ENCODE data around the gene UST.

UST gene

GRCh38 chr6:149071997-149072396 lies 325.2 kb downstream of the UST start:
- no peak for TF ChIP-seq CTCF (IDR thresholded peaks at IDR 0.05; ENCODE audit: extremely low read depth, insufficient read depth, missing control alignments)
- in situ Hi-C loops (cut with MboI; ENCODE audit: low pct_unique_long_range_greater_than_20kb, low sequenced_read_pairs, unreplicated experiment) = loop anchor here (10.0 kb wide), 1 partner anchor 353 kb away; no protein-coding TSS in a partner anchor
- no peak for DNase-seq (ENCODE audit: low spot score)

- DNase-seq (ENCODE audit: low spot score) = no peak
- no peak for TF ChIP-seq CTCF (IDR thresholded peaks at IDR 0.05; ENCODE audit: extremely low read depth, insufficient read depth, missing control alignments)
- in situ Hi-C loops (cut with MboI; ENCODE audit: low pct_unique_long_range_greater_than_20kb, low sequenced_read_pairs, unreplicated experiment) = loop anchor here (10.0 kb wide), 1 partner anchor 350 kb away; no protein-coding TSS in a partner anchor
Observed at GRCh38 chr6:149074832-149075258, 328.0 kb downstream of the UST start.

- TF ChIP-seq CTCF (IDR thresholded peaks at IDR 0.05; ENCODE audit: extremely low read depth, insufficient read depth, missing control alignments) = no peak
- in situ Hi-C loops (cut with MboI; ENCODE audit: low pct_unique_long_range_greater_than_20kb, low sequenced_read_pairs, unreplicated experiment) = loop anchor here (10.0 kb wide), 1 partner anchor 349 kb away; no protein-coding TSS in a partner anchor
- DNase-seq (ENCODE audit: low spot score) = no peak
Observed at GRCh38 chr6:149075616-149076354, 329.0 kb downstream of the UST start.

GRCh38 chr6:149076355-149076734 lies 329.5 kb downstream of the UST start:
- in situ Hi-C loops (cut with MboI; ENCODE audit: low pct_unique_long_range_greater_than_20kb, low sequenced_read_pairs, unreplicated experiment) = loop anchor here (10.0 kb wide), 1 partner anchor 348 kb away; no protein-coding TSS in a partner anchor

GRCh38 chr6:149077208-149077607 lies 330.4 kb downstream of the UST start:
- in situ Hi-C loops (cut with MboI; ENCODE audit: low pct_unique_long_range_greater_than_20kb, low sequenced_read_pairs, unreplicated experiment) = loop anchor here (10.0 kb wide), 1 partner anchor 348 kb away; no protein-coding TSS in a partner anchor
- DNase-seq (ENCODE audit: low spot score) = no peak
- TF ChIP-seq CTCF (IDR thresholded peaks at IDR 0.05; ENCODE audit: extremely low read depth, insufficient read depth, missing control alignments) = no peak

More at GRCh38 chr6:149076355-149076734, 329.5 kb downstream of the UST start:
- no peak for DNase-seq (ENCODE audit: low spot score)
- no peak for TF ChIP-seq CTCF (IDR thresholded peaks at IDR 0.05; ENCODE audit: extremely low read depth, insufficient read depth, missing control alignments)

- DNase-seq (ENCODE audit: low spot score) = no peak
- in situ Hi-C loops (cut with MboI; ENCODE audit: low pct_unique_long_range_greater_than_20kb, low sequenced_read_pairs, unreplicated experiment) = loop anchor here (10.0 kb wide), 1 partner anchor 347 kb away; no protein-coding TSS in a partner anchor
- TF ChIP-seq CTCF (IDR thresholded peaks at IDR 0.05; ENCODE audit: extremely low read depth, insufficient read depth, missing control alignments) = no peak
Observed at GRCh38 chr6:149078211-149078782, 331.5 kb downstream of the UST start.
